LHCN-M2 (cell line): Measurements from ENCODE around the gene RPL31. TPM values are rescaled to one million over a fixed set of nuclear protein-coding genes. Genes with fewer than 3 reads are reported as not detected.

ENCODE experiments used
- DNase-seq: peaks from one replicate; pipeline ENCODE4 v3.0.0-alpha.2; 2012; ENCODE audit warnings: low read depth
- polyA plus RNA-seq: library from polyadenylated mRNA; unstranded; fragments of >200 nt; gene quantifications from one replicate; pipeline ENCODE4 v1.2.1, GENCODE V29; 2012; ENCODE audit warnings: missing spikeins
- total RNA-seq: library from RNA; depleted of rRNA; stranded (reverse); fragments of >200 nt; gene quantifications from 2 replicates; pipeline ENCODE4 v1.2.3, GENCODE V29; 2014; rRNA removed

The RPL31 gene
- total RNA-seq: 466 and 736 TPM in 2 replicates
- polyA plus RNA-seq: 2,800 TPM

DNA sequence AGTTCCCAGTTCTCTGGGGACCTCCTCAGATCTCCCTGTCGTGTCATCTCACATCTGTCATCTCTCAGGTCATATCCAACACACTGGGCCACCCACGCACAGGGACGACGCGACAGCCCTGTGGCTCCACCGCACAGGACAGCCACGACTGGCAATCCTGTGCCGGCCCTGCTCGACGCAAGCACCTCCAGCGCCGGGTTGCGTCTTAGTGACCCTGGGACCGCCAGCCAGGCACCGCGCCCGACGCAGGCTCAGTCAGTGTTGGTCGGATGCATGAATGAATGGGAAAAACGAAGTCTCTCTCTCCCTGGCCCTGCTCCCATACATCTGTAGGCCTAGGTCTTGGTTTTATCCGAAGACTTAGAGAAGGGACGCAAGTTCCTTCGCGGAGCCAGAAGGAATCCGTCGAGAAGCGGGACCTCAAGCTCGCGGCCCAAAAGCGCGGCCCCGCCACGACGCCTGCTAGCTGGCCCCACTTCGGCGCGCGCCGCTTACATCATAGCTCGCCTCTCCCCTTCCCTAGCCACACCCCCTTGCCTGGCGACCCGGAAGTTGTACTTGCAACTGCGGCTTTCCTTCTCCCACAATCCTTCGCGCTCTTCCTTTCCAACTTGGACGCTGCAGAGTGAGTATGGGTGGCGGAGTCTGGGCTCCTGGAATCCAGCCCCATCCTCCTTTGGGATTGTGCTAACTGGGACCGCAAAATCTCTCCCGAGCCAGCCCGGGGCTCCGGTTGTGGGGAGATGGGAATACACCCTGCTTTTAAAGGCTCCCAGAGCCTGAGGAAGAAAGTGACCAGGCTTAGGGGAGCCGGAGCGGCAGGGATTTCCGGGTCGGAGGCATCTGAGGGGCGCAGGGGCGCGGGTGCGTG, at the start of gene RPL31:
Gene RPL31 (plus strand): TSS at position 599 of the 871 bp plus-strand sequence. CDS start 413 bp downstream, outside the sequence.
- DNase-seq: peak; percentile 95

DNA sequence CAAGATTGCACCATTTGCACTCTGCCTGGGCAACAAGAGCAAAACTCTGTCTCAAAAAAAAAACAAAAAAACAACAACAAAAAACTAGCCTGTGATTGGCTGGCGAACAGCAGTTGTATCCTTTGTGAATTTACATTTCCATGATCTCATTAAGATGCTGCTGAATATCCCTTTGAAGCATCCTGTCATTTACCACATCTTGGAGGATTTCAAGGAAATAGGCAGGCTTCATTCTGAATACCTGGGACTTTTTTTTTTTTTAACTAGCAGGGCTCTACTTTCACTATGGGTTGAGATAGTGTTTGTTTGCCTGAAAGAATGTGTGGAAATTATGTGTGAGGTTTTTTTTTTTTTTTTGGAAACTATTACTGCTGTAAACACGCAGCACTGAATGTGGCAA, 49.6 kb upstream of the RPL31 start:
- DNase-seq: no peak

DNA sequence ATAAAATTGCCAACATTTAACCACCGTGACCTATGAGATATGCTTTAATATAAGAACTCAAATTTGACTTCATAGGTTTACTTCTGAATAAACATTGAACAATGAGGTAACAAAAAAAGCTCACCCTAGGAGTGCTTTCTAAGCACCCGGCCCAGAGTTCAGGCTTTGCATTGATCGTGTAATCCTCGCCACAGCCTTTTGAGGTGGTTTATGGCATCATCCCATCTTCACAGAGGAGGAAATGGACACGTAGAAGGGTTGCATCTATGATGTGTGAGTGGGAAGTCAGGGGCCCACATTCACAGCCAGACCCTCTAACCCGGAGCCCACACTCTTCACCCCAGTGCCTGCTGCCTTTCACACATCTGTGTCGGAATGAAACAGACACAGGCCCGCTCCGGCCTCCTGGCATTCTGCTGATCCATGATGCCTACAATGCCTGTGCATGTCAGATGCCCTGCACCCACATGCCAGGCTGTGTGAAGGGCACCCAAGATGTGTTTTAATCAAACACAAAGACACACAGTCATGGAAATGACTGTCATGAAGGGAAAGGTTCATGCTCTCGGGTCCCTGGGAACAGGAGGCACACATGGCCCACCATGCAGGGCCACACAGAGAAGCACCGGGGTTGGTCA, 48.6 kb upstream of the RPL31 start:
- DNase-seq: no peak

DNA sequence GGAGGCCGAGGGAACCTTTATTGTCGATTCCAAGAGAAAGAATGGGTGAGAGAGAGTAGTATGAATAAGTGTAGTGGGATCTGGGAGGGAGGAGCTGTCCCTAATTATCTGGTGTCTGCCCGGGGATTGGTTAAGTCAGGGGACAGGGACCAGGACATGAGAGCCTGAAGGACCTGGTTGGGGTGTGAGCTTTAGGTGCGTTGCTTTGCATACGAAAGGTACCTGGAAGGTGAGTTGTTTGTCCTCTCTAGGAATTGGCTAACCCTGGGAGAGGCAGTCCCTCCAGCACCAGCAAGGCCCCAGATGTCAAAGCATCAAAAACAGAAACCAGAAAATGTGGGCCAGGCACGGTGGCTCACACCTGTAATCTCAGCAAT, 48.1 kb upstream of the RPL31 start:
- no peak for DNase-seq

DNA sequence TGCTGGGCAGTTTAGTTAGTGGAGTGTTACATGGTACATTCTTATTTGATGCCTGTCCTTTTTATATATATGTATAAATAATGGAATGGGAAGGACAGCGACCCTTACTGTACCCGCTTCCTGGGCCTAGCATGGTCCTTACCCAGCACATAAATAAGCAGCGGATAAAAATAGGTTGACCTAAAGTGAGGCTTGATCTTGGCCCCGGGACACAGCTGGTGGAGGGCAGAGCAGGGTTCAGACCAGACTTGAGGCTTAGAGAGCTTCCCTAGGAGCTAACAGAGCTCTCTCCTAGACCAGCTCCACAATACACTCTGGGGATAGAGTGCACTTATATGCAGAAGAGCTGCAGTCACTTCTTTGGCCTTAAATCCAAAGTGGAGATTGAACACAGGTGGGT, 46.9 kb upstream of the RPL31 start:
- DNase-seq: no peak

DNA sequence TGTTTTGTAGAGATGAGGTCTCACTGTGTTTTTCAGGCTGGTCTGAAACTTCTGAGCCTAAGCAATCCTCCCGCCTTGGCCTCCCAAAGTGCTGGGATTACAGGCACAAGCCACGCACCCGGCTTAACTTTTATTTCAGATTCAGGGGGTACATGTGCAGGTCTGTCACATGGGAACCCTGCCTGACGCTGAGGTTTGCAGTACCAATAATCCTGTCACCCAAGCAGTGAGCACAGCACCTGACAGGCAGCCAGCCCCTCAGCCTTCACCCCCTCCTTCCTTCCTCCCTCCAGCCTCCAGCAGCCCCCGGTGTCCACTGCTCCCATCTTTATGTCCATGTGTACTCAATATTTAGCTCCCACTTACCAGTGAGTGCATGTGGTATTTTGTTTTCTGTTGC, 46.0 kb upstream of the RPL31 start:
- no peak for DNase-seq

DNA sequence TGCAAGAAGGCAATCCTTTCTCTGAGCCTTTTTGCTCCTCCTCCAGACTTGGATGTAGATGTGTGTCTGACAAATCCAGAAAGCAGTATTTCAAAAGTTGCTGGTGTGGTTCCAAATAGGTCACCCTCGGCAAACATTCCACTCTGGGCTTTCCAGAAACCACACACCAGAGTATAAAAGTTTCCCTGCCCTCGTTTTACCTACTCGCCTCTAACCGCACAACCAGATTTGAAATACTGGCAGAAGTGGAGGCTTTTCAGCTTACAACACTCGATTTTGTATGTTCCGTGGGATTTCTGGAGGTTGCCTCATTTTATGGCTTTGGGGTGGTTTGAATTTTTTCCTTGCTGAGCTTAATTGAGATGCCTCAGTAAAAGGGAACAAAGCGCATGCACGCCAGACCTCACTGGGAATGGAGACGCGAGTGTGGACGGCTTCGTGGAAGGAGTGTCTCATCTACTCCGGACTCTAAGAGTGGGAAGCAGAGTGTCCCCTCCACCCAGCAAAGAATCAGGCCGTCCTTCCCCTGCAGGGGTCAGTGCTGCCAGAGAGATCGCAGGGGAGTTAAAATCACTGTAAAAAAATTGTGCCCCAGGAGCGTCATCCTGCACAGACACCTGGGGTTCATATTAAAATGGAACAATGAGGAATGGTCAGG, 44.0 kb upstream of the RPL31 start:
- peak; percentile 82 for DNase-seq

DNA sequence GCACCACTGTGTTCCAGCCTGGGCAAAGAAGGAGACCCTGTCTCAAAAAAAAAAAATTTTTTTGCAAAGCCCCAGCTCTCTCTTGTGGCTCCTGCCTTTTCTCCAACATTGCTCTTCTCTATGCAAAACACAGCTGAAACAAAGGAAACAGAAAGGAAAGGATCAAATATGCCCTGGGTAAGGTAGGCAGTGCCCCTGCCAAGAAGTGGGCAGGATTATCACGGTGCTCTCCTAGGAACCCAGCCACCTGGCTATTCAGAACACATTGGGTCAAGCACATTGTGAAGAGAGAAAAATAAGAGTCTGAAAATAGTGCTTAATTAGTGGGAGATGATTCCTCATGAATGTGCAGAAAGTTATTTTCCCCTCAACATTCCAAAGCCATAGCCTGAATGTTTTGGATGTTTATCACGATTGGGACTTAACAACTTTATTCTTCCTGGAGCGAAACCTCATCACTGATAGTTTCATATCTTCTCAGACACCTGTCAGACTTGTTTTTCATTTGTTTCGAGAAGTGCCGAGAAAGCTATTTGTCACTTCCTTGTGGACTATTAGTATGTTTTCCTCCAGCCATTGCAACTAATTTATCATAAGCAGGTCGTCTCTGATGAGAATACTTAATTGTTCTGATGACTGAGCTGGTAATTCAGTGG, 42.7 kb upstream of the RPL31 start:
- DNase-seq: peak; percentile 48

DNA sequence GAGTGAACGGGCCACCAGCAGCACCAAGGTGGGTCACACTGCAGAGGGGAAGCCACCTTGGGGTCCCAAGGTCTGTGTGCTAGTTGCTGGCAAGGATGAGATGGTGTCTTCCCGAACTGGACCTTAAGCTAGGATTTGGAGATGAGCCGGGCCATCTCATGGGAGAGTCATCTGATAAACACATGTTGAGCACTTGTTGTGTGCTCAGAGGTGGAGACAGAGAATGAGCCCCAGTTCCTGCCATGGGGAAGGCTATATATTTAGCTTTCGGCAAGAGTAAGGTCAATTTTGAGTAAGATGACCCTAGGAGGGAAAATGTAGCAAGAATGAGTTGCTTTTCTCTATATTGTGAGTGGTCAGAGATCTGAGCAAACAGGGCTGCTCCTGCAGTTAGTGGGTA, 41.4 kb upstream of the RPL31 start:
- no peak for DNase-seq

DNA sequence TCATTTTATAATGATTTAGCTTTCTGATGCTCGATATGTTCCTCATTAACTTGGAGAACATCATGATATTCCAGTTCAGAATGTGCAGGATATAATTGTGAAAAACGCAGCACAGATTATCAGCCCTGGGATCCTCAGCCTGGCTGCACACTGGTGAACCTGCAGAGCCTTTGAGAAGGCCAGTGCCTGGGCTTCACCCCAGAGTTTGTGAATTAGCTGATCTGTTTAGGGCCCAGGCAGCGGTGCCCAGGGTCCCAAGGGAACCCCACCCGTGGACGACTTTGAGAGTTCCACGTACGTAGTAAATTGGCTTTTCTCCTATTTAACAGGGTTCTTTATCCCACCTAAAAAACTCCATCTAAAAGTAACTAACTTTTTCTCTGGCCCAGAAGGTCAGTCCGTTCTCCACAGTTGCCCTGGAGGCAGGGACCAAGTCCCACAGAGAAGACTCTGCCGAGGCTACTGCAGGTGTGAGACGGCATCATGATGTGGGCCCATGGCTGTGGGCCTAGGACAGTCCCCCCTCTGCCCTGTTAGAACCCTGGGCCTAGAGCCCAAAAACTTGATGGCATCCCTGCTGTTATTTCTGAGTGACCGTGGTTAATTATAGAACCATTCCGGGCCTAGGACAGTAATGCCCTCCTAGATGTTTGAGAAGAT, 39.6 kb upstream of the RPL31 start:
- no peak for DNase-seq

DNA sequence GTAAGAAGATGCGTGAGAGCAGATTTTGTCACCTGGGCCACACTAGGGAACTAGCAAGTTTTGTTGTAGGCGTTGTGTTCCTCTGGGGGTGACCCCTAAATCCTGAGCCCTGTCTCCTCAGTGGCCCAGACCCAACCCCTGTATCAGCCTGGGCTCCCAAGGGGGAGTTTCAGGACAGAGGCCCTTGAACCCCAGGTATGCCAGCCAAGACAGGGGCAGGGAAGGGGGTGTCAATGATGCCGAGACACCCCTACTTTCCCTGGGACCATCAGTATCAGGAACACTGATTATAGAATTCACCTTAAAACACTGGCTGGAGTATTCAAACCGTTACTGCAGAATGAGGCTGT, 39.1 kb upstream of the RPL31 start:
- no peak for DNase-seq

DNA sequence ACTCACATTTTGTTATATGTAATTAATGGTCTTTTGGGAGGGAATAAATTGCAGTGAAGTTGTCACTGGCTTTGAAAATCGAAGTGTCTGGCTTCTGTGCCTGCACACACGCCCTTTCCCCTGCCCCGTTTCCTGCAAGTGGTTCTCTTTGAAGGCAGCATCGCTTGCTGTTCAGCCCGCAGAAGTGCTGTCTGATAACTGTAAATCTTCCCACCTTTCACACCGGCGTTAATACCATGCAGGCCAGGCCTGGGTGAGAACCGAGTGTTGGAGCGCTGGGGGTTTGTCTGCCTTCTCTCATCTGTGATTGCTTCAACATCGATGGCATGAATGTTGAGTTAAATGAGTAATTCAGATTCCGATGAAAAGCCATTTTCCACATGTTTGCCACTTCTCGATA, 37.9 kb upstream of the RPL31 start:
- DNase-seq: no peak

DNA sequence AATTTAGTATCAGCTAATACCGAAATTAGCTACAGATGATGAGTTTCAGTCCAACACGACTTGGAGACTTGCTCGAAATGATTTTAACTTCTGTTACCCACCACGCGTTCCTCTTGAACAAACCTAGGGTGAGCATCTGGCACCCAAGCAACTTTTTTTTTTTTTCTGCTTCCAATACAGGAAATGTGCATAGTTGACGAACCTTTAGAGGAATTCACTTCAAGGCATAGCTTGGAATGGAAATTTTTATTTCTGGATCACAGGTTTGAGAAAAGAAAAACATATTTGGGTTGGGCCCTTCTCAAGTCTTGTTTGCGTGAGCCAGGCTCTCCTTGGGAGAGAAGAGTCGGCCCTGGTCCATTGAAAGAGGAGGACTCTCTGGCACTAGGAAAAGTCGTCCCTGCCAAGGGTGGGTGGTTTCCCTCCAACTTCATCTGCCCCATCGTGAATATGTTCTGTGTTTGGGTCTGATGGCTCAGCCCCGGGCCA, 37.4 kb upstream of the RPL31 start:
- no peak for DNase-seq

DNA sequence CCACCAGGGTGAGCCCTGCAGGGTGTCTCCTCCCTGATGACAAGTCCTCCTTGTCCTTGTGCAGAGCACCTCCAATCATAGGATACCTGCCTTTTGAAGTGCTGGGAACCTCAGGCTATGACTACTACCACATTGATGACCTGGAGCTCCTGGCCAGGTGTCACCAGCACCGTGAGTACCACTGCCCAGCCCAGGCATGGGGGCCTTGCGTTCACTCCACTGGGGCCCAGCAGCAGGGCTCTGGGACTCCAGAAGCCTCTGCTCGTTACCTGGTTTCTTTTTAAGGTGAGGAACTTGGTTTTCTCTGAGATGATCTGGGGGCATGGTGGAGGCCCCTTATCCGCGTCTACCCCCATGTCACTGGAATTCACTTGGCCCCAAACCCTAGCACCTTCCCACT, 36.5 kb upstream of the RPL31 start:
- no peak for DNase-seq

DNA sequence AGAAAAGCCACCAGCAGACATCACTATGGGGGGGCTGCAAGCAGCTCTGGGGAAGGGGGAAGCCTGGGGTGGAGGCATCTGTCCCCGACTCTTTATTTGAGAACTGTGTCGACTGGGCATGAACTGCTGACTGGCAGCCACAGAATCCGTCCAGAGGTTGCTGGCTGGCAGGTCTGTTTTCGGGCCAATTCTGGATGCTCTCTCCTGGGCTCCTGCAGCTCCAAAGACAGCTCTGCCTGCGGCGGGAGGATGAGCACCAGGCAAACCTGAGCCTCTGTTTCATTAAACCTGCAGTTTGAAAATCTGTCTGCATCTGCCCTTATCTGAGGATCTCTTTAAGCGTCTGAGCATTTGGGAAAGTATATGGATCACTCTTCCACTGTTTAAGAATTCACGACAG, 34.4 kb upstream of the RPL31 start:
- no peak for DNase-seq

DNA sequence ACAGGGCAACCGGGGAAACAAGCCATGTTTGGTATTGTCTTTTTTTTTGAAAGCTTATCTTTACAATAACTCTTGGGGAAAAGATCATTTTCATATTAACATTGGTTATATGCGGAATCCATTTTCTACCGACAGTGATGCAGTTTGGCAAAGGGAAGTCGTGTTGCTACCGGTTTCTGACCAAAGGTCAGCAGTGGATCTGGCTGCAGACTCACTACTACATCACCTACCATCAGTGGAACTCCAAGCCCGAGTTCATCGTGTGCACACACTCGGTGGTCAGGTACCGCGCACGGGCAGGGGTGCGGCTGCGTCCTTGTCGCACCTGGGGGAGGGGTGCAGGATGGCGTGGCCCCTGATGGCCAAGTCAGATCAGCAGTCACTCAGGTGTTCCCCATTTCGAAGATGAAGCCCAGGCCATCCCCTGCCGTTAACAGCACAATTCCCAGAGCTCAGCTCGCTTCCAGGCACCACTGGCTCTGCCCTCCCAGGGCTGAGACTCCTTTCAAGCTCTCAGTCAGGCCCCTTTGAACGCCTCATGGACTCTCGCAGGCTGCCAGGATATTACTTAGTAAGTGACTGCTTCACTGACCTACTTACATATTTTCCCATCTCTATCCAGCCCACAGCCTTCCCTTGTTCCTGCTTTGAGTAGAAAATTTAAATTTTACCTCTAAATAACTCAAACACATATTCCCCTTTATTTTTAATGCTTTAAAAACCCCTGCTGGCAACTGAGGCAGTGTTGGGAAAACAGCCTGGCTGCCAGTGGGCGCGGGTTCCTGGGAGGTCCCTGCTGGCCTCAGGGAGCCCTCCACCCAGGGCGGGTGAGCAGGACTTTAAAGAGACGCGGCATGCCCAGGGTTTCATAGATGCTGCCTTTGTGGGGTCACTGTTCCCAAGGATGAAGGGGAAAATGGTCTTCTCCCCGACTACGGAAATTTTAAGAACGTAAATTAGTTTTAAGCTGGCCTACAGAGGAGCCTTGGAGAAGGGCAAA, 33.6 kb upstream of the RPL31 start:
- no peak for DNase-seq

DNA sequence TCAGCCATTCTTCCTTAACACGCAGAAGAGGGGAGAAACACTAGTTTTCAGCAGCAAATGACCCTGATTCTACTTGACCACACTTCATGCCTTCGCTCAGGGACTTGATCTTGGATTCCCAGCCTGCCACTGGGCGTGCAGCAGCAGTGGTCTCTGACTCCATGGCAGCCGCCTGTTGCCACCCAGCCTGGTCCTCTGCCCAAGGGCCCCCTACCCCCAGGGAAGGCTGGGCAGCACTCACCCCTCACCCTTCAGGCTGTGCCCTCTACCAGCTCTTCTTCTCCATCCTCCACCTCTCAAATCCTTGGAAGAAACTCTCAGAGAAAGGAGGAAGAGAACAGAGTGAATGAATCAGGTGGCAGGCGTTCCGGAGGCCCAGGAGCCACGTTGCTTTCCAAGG, 32.1 kb upstream of the RPL31 start:
- no peak for DNase-seq

DNA sequence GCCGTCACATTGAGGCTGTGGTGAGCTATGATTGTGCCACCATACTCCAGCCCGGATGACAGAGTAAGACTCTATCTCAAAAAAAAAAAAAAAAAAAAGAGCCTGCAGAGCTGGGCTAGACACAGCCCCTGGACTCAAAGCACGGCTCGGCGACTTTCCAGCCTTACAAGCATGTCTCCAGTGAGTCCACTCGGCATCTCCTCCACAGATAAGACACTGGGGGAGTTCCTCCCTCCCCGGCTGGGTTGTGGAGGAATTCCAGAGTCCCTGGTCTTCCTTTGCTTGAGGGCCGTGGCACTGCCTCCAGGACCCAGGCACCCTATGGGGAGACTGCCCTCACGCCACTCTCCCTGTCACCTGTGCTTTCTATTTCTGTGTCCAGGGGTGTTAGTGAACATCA, 30.9 kb upstream of the RPL31 start:
- DNase-seq: no peak

DNA sequence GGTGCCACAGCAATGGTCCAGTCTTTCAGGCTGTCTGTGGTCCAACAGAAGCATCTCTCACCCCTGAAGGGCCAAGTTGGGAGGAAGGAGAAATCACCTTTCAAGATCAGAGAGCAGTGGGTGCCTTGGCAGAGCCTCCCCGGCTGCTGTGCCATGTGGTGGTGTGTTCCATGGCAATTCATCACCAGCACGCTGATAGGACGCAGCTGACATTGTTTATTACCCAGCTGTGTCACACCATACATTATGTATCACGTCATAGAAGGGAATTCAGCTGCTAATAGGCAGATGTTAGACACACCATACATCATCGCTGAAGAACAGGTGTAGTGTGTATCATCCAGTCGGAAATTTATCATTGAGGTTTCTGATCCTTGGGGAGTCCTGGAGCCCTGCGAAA, 29.6 kb upstream of the RPL31 start:
- peak; percentile 14 for DNase-seq
